ENCODE results near the gene ABCC10. TPM values are rescaled to one million over a fixed set of nuclear protein-coding genes. Genes with fewer than 3 reads are reported as not detected.
"Not testable (repeated sequence)": the region's sequence is repeated elsewhere in the genome, so short reads cannot be mapped to it uniquely, and the experiment has no call there.

The ABCC10 gene
- polyA plus RNA-seq, 12 donors, result 11.8 to 29.7 (median 15.5) TPM; not detected in 1

DNA sequence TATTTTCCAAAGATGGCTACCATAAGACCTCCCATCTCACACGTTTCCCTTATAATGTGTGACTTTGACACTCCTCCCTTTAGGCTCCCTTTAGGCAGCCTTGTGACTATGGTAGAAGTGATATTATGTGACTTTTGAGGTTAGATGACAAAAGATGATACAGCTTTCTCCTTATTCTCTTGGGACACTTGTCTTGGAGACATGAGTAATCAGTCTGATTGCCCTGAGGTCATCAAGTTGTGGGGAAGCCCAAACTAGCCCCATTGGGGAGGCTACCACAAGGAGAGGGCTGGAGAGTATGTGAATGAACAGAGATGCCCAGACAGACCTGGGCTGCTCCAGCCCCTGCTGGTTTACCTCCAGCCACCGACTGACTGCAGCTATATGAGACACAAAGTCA lies 38.6 kb downstream of the ABCC10 start:
- DNase-seq, result no peak

- DNase-seq, result not testable (repeated sequence)
Measured at GRCh38 chr6:43467265-43467664, 39.9 kb downstream of the ABCC10 start.

DNA sequence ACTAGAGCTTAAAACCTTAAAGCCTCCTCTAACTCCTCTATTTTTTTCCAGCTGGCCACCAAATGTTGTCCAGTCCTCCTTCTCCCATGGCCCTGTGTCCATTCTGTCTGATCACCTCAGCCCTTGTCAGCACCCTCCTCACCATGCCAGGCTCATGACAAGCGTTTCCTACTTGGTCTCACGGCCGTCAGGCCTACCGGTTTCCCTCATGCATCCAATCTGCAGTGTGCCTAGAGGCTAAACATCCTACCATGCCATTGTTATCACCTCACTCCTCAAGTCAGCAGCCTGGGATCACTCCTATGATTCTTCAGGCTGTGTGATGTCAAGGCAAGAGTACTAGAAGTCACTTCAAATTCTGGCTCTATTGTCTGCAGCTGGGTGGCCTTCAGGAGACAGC lies 40.4 kb downstream of the ABCC10 start:
- no peak for DNase-seq

GRCh38 chr6:43468240-43468639 lies 40.9 kb downstream of the ABCC10 start:
- no peak for DNase-seq

DNA sequence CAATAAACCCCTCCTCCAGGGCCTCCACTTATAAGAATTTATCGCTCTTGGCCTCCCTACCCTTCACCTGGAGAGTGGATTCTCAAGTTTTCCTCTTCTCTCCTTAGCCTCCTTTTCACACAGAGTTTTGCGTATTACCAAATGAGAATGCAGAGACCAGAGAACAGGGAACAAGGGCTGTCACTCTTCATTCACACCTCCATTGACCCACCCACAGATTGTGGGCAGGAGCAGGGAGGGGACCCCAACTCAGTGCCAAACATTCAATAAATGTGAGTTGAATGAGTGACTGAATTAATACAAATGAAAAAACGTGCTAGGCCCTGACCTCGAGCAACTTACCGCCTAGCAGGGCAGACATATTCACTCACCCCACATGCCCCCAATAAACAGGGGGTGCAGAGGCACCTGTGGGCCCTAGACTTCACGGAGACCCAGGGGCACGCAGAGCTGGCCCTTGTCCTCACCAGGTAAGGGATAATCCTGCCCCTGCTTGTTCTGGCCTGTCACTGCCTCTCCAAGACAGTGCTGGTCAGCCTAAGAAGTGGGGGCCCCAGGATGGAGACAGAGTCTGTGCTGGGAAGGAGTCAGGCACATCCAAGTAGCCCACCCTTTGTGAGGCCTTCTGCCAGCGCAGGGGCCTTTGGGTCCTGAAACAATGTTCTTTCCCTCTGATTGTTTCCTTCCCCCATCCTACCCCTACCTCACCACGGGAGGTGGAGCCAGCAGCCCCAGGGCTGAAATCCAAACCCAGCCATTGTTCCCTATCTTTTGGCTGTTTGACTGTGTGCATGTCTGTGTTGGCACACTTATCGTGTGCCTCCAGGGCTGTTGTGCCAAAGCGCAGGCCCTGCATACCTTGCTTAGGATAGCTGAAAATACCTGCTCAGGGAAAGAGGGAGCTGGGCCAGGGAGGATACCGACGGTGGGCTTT lies 41.7 kb downstream of the ABCC10 start:
- DNase-seq, result no peak

DNA sequence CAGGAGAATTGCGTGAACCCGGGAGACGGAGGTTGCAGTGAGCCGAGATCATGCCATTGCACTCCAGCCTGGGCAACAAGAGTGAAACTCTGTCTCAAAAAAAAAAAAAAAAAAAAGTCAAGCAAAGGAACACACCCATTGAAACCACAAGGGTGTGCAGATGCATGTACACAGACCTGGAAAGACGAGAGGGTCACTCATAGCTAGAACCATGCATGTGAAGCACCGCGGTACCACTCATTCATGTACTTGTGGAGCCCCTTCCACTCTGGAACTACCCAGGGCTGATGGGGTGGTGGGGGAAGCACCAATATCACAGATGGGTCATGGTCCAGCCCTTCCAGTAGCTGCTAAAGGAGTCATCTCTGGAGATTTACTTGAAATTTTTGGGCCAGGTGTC lies 42.6 kb downstream of the ABCC10 start:
- no peak for DNase-seq

GRCh38 chr6:43471399-43471798 lies 44.1 kb downstream of the ABCC10 start:
- DNase-seq, result no peak

DNA sequence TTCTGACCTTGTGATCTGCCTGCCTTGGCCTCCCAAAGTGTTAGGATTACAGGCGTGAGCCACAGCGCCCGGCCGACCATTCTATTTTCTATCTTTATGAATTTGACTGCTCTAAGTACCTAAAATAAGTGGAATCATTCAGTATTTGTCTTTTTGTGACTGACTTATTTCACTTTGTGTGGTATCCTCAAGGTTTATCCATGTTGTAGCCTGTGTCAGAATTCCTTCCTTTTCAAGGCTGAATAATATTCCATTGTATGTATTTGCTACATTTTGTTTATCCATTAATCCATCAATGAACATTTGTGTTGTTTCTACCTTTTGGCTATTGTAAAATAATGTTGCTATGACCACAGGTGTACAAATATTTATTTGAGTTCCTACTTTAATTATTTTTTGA lies 45.2 kb downstream of the ABCC10 start:
- no peak for DNase-seq

DNA sequence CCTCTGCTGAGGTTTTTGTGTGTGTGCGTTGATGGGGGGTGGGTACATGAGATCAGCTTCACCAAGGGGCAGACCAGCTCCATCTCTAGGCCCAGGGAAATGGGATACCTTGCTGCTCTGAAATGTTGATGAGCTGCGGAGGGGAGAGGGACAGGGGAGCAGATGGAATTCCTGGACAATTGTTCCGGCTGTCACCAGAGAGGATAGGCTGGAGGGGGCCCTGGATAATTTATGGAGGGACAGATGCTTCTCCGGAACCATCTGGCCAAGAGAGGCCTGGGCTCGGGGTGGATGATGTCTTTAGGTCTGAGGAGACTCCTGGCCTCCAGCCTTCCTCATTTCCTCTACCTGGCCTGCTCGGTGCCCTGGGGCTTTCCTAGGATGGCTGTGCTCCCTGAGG lies 48.2 kb downstream of the ABCC10 start:
- DNase-seq, result no peak

- no peak for DNase-seq
Measured at GRCh38 chr6:43476746-43477145, 49.4 kb downstream of the ABCC10 start.

GRCh38 chr6:43477235-43478007 lies 50.1 kb downstream of the ABCC10 start, which contains the start of gene TJAP1:
Gene TJAP1, plus strand, starts transcription at chr6:43477570. Its CDS starts 21,432 bp downstream, at chr6:43499002.
- peak; percentile 92 for DNase-seq

- DNase-seq, result no peak
Measured at GRCh38 chr6:43478008-43478372, 50.6 kb downstream of the ABCC10 start.

DNA sequence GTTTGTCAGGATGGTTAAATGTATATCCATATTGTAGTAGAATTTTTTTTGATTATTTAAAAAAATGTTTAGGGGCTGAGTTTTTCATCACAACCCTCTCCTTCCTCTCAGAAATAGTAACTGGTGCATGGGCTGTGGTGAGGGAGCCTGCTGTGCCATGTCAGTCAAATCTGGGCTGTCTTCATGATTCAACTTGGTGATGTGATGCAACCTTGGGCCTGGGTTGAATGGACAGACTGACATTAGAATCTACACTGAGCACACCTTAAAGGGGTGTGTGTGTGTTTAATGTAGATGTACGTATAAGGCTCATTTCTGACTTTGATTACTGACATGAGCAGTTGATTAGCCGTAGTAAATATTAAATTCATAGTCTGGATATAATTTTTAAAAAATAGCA lies 53.7 kb downstream of the ABCC10 start:
- no peak for DNase-seq

DNA sequence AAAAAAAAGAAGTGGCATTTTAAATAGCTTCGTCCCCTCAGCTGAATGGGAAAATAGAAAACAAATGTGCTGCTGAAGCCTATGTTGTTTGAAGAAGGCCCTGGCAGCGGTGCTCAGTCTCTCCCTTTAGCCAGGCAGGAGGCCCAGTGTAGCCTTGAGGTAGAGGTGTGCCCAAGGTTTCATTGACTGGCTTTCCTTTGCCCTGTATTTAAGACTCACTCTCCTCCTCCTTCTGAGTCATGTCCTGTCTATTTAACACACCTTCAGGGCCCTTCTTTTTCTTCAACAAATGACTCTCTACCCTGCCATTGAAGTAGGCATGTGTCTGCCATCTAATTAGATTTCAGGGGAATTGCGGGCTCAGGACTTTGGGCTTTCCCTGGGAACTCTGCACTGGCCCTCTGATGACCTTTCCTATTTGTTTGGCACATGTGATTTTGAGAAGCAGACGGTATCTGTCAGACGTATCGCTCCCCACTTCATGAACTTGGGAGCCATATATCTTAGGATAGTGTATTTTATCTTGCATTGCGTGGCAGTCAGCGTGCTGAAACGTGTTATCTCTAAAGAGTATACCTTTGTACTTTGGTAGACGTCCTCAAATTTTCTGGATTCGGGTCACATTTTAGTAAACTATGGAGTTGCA lies 54.4 kb downstream of the ABCC10 start:
- DNase-seq, result no peak

DNA sequence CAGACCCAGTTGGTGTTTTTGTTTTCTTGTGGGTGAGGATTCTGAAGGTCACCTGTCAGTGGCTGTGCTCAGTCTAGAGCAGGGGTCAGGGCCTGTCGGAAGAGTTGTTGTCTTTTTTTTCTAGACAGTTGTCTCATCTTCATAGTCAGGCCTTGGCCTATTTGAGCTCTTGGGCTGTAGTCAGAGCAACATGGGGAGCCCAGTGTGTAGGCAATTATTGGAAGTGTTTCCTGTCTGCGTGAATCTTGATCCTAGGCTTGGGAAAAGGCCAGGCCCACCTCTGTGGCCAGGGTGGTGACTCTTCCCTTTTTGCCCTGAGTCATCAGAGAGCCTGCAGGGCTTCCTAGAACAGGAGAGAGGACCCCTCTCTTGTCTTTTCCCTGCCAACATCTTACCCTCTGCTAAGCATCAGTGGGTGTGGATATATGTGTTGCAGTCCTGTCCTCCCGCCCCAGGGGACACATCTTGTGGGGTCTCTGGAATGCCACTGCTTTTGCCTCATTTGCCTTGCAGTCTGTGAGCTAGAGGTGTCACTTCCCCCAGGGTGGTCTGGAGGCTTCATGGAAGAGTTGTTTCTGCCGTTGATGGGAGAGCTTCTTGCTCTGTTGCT lies 61.4 kb downstream of the ABCC10 start:
- DNase-seq, result no peak

DNA sequence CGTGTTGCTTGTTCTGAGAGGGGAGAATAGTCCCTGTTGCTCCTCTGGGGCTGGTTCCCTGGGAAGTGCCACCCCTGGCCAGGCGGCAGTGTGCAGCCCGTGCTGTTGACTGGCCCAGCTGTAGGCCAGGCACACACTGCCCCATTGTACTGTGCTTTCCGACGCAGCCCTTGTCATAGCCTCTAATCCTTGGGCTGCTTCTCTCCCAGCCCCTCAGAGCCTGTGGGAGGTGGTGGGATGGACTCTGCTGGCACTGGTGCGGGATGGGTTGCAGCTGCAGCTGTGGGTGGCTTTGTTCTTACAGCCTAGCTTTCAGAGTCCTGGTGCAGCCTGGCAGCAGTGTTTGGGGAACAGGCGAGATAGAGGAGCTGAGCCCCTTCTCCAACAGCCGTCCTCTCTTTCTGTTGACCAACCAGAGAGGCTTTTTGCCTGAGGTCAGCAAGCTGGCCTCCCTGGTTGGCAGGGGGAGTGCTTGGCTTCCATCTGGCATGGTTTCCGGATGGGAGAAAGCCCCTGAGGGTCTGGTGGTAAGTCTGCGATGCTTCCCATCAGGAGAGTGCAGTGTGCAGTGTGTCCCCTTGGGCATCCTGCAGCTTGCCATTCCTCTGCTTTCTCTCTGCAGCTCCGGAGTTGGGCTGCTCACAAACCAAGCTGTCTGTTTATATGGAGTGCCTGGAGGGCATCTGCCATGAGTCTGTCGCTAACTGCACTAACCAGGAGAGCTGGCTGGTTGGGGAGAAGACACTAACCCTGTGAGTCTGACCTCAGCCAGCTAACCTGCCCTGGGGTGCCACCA lies 62.1 kb downstream of the ABCC10 start:
- no peak for DNase-seq

GRCh38 chr6:43490523-43490939 lies 63.2 kb downstream of the ABCC10 start:
- DNase-seq, result no peak

DNA sequence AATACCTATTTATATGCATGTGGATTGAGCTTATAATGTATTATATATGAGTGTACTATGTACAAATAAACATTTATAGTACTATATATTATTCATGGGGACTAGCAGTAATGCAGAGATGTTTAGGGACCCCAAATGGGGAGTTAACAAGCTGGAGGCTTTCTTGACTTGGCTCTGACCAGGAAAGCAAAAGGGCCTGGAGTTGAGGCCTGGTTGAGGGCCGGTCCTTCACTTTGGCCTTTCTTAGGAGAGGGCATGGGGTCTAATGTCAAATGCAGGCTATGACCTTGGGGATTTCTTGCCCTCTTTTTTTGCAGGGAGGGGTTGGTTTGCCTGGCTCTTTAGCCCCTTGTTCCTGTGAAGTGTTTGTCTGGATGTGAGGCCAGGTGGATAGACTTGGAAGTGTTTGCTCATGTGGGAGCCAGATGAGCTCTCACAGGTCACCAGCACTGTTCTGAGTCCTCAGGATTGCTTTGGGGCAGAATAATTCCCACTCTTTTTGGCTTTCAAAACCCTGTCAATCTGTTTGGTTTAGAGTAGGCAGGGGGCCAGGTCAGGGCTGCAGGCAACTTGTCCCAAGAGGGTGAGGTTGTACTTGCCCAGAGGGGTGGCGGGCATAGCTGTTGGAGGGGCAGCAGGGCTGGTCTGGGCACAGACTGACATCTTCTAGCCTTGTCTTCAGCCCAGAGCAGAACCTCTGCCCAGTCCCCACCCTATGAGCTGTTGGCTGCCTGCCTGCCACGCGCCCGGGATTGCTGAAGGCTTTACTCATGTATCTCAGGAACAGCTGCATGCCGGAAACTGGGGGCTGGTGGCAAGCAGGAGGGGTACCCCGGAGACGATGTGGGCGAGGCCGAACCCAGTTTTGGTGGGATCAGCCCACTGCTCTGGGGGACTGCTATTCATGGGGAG lies 64.7 kb downstream of the ABCC10 start:
- DNase-seq, result peak; percentile 60

- DNase-seq, result no peak
Measured at GRCh38 chr6:43492673-43493072, 65.3 kb downstream of the ABCC10 start.

DNA sequence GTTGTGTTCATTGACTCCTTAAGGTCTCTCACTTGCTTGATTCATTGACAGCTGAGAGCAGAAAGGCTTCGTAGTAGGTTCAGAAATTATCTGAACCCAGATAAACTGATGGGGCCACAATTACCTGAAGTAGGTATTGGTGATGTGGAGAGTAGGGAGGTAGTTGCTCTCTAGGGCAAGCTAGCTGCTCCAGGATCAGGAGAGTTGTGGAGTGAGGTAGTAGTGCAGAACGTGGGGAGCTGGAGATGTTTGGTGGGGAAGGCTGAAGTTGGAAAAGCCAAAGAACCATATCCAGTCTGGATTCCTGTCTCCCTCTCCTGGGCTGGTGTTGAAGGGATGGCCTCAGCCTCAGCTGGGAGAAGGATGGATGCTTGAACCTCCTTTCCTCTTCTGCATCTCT lies 65.9 kb downstream of the ABCC10 start:
- DNase-seq, result no peak
